Heart left ventricle (tissue), 13 donors: ENCODE results near the gene SRRT.

Experiments
- POLR2A ChIP-seq, 2 donors: fragments of 450-650 bp; IDR thresholded peaks; one replicate each; pipeline ENCODE4 v1.6.1; 2017; ENCODE audit warnings: antibody characterized with exemption in 2 of 2, mild to moderate bottlenecking in 2 of 2, moderate library complexity in 2 of 2
- TF ChIP-seq, protein P1 (sequence below), 12 donors: fragments of 200-600 bp; sonication (generic) in 4 of 12; IDR thresholded peaks; one replicate each; pipeline versions ENCODE4 v1.5.0 to v1.8.0; 2018 to 2022; ENCODE audit warnings: antibody characterized with exemption in 12 of 12, mild to moderate bottlenecking in 5 of 12
- donor health status: ischemic (EF 13 %, LVEDD 7.1; RV severe dilation, severe dysfunction).
- donor health status: DM: no; HTN: yes; CAD: no.
- donor health status: DM: no; HTN: no; CAD: no.
- donor health status: ischemic (EF 25% LVEDD 6.9; RV normal size, moderate dysfunction).
- donor health status: ischemic (EF 25% LVEDD 5.7; RV mildly dilated, moderate dysfunction).
- donor health status: ischemic (EF 35%, LVEDD 5.7; RV mildly dilated, moderate dysfunction).
- donor health status: nonischemic (EF 11% LVEDD 7.7; RV severe dilation, severe dysfunction).
- donor health status: DM: yes; HTN: yes; CAD: no.
- donor health status: PGD.
- donor health status: ischemic (EF 29% LVEDD 5.4; RV normal size, mild dysfunction).
- donor health status: nonischemic (EF 23%, LVEDD 6.1; RV moderate dilation, normal function).

DNA sequence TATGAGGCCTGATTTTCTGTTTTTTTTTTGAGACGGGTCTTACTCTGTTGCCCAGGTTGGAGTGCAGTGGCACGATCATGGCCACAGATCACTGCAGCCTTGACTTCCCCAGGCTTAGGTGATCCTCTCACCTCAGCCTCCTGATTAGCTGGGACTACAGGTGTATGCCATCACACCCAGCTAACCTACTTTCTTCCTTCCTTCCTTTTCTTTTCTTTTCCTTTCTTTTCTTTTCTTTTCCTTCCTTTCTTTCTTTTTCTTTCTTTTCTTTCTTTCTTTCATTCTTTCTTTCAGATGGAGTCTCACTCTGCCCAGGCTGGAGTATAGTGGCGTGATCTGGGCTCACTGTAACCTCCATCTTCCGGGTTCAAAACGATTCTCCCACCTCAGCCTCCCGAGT lies 3.8 kb downstream of the SRRT start:
- TF ChIP-seq, protein P1, sequence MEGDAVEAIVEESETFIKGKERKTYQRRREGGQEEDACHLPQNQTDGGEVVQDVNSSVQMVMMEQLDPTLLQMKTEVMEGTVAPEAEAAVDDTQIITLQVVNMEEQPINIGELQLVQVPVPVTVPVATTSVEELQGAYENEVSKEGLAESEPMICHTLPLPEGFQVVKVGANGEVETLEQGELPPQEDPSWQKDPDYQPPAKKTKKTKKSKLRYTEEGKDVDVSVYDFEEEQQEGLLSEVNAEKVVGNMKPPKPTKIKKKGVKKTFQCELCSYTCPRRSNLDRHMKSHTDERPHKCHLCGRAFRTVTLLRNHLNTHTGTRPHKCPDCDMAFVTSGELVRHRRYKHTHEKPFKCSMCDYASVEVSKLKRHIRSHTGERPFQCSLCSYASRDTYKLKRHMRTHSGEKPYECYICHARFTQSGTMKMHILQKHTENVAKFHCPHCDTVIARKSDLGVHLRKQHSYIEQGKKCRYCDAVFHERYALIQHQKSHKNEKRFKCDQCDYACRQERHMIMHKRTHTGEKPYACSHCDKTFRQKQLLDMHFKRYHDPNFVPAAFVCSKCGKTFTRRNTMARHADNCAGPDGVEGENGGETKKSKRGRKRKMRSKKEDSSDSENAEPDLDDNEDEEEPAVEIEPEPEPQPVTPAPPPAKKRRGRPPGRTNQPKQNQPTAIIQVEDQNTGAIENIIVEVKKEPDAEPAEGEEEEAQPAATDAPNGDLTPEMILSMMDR (IDR thresholded peaks at IDR 0.05), result no peak
- no peak for TF ChIP-seq POLR2A (IDR thresholded peaks at IDR 0.05)
